SU-DHL-6 (cell line): ENCODE data around the gene BEND7.

Experiments used
- CTCF ChIP-seq: fragments of 200-600 bp; sonication (generic); IDR thresholded peaks from one replicate; pipeline ENCODE4 v1.5.1; 2017; ENCODE audit warnings: antibody characterized with exemption, mild to moderate bottlenecking, low read length, moderate library complexity; ENCODE audit not compliant: insufficient read depth, poor library complexity, severe bottlenecking
- EZH2phosphoT487 ChIP-seq: fragments of 200-600 bp; sonication (generic), shearing (Covaris generic); conservative IDR thresholded peaks from 2 replicates; pipeline ENCODE4 v1.6.1; 2018; ENCODE audit warnings: mild to moderate bottlenecking, antibody characterized with exemption, low read length, moderate library complexity, mixed read lengths

- TF ChIP-seq CTCF = no peak
- no peak for TF ChIP-seq EZH2phosphoT487
Measured at GRCh38 chr10:13496931-13497330, 31.9 kb downstream of the BEND7 start.
